Thyroid gland (tissue), 4 donors: Measurements from ENCODE around the gene TXNDC11.

Experiments
- CTCF ChIP-seq, 6 experiments: fragments of 200-600 bp in 3 of 6; fragments of 450-650 bp in 3 of 6; sonication (generic) in 3 of 6; IDR thresholded peaks; one replicate each; pipeline ENCODE4 v1.5.1; 2016 to 2019; ENCODE audit warnings: antibody characterized with exemption in 6 of 6, mild to moderate bottlenecking in 2 of 6, inconsistent platforms in 1 of 6, moderate library complexity in 1 of 6
- POLR2A ChIP-seq, 2 donors: fragments of 450-650 bp; IDR thresholded peaks; one replicate each; pipeline ENCODE4 v1.6.1; 2017; ENCODE audit warnings: antibody characterized with exemption in 2 of 2, mild to moderate bottlenecking in 2 of 2, moderate library complexity in 1 of 2

- TF ChIP-seq CTCF (IDR thresholded peaks at IDR 0.05), result no peak
- no peak for TF ChIP-seq POLR2A (IDR thresholded peaks at IDR 0.05)
Measured at GRCh38 chr16:11650641-11651591, 91.7 kb downstream of the TXNDC11 start.
